ENCODE measurements around the gene BOD1. TPM values are rescaled to one million over a fixed set of nuclear protein-coding genes. Genes with fewer than 3 reads are reported as not detected.

Gene BOD1
- total RNA-seq, 1 donor from 2014 or later: 34.1 TPM

DNA sequence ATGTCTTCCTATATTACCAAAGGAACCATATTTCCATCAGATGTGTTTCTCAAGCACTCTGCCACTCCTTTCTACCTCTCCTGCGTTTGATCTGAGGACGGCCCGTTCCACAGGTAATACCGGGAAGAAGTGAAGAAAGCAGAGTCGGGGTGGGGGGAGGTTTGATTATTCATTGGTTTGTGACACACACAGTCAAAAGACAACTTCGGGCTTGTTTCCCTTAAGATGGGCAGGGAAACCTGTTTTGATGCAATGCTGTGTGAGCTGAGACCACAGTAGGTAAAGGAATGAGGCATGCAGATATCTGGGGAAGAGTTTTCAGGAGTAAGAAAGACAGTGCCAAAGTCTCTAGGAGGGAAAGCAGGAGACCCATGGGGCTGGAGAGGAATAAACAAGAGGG, 54.0 kb downstream of the BOD1 start:
- Histone ChIP-seq H3K36me3 (no peaks in the 10 kb centered on the region), H3K4me1 (no peaks in the 10 kb centered on the region), H3K27ac (no peak overlapping the region), H3K4me3 (no peak overlapping the region), H3K27me3 (no peaks in the 10 kb centered on the region), H3K9me3 (no peaks in the 10 kb centered on the region)
- TF ChIP-seq CTCF (IDR thresholded peaks at IDR 0.05): no peak
- TF ChIP-seq POLR2AphosphoS5 (IDR thresholded peaks at IDR 0.05; ENCODE audit: insufficient read depth in 1 of 2, low read depth in 1 of 2): no peak
- TF ChIP-seq POLR2A (IDR thresholded peaks at IDR 0.05): no peak
- no peak for DNase-seq (ENCODE audit: extremely low spot score in 2 of 2)
- intact Hi-C loops (cut with DNase I): no loop called here

Measured in vagina (tissue), 2 donors.